Measurements from ENCODE around the gene TCL1A. TPM values are rescaled to one million over a fixed set of nuclear protein-coding genes. Genes with fewer than 3 reads are reported as not detected.

TCL1A gene
- total RNA-seq, 6 experiments from 2014 or later, result not detected

DNA sequence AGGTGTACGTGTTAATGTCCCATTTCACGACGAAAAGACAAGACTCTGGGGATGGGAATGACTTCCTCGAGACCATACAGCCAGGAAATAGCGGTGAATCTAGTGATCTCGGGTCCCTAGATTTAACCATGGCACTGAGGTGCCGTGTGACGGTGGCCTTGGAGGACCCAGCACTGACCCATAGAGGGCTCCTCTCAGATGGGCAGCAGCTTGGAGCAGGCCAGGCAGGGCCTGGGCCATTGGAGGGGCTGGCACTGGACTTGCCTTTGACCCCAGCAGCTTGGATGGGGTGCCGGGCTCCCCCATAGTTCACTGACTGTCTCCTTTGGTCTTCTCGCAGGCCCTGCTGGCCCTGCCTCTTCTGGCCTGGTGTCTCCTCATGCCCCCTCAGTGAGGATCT is 22.3 kb downstream of the TCL1A start:
- Mint-ChIP-seq H3K4me3 (no peak overlapping the region), H3K36me3 (ENCODE audit: low read depth) (no peaks in the 10 kb centered on the region), H3K27ac (no peak overlapping the region), H3K4me1 (ENCODE audit: low read depth) (no peaks in the 10 kb centered on the region), H3K9me3 (peaks cover 40% of the 10 kb centered on the region), H3K27me3 (ENCODE audit: insufficient read depth) (no peaks in the 10 kb centered on the region; the same call in 1 of the 2 replicates)
- DNase-seq, result no peak
- TF ChIP-seq, protein P1, sequence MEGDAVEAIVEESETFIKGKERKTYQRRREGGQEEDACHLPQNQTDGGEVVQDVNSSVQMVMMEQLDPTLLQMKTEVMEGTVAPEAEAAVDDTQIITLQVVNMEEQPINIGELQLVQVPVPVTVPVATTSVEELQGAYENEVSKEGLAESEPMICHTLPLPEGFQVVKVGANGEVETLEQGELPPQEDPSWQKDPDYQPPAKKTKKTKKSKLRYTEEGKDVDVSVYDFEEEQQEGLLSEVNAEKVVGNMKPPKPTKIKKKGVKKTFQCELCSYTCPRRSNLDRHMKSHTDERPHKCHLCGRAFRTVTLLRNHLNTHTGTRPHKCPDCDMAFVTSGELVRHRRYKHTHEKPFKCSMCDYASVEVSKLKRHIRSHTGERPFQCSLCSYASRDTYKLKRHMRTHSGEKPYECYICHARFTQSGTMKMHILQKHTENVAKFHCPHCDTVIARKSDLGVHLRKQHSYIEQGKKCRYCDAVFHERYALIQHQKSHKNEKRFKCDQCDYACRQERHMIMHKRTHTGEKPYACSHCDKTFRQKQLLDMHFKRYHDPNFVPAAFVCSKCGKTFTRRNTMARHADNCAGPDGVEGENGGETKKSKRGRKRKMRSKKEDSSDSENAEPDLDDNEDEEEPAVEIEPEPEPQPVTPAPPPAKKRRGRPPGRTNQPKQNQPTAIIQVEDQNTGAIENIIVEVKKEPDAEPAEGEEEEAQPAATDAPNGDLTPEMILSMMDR (IDR thresholded peaks at IDR 0.05), result no peak

DNA sequence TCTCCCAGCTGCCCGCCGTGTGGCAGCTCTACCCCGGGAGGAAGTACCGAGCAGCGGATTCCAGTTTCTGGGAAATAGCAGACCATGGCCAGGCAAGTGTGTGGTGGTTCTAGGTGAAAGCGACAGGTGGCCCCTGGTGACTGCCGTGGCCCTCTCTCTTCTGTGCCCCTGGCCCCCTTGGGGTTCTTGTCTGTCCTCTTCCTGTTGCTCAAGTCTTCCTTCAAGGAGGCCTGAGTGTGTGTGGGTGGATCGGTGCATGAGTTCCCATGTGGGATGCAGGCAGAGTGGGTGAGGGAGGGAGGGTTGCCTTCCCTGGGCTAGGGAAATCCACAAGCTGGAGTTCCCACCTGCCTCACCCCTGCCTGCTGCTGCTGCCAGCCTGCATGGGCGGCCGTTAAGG is 23.1 kb downstream of the TCL1A start:
- no peaks in the 10 kb centered on the region for H3K36me3 Mint-ChIP-seq (ENCODE audit: low read depth)
- TF ChIP-seq, protein P1 (IDR thresholded peaks at IDR 0.05), result no peak
- H3K27me3 Mint-ChIP-seq (ENCODE audit: insufficient read depth), result no peaks in the 10 kb centered on the region; the same call in 1 of the 2 replicates
- H3K9me3 Mint-ChIP-seq, result peaks cover 36% of the 10 kb centered on the region
- no peak for DNase-seq
- H3K27ac Mint-ChIP-seq, result no peak overlapping the region
- H3K4me3 Mint-ChIP-seq, result no peak overlapping the region
- no peaks in the 10 kb centered on the region for H3K4me1 Mint-ChIP-seq (ENCODE audit: low read depth)

DNA sequence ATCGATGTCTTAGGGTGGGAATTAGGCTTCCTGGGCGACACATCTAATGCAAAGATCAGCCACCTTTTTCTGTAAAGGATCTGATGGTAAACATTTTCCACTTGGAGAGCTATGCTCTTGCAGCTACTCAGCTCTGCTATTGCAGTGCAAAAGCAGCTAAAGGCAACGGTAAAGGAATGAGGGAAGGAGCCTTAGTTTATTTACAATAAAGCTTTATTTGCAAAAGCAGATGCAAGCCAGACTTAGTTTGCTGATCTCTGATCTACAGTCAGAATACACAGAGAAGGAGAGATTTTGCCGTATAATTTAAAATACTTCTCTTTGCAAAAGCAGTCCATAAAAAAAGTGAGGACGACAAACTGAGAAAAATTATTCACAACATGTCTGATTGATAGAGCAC is 24.5 kb downstream of the TCL1A start:
- no peak overlapping the region for H3K4me3 Mint-ChIP-seq
- no peaks in the 10 kb centered on the region for H3K36me3 Mint-ChIP-seq (ENCODE audit: low read depth)
- no peaks in the 10 kb centered on the region for H3K4me1 Mint-ChIP-seq (ENCODE audit: low read depth)
- H3K9me3 Mint-ChIP-seq, result peaks cover 42% of the 10 kb centered on the region
- TF ChIP-seq, protein P1 (IDR thresholded peaks at IDR 0.05), result no peak
- no peak for DNase-seq
- H3K27ac Mint-ChIP-seq, result no peak overlapping the region
- H3K27me3 Mint-ChIP-seq (ENCODE audit: insufficient read depth), result no peaks in the 10 kb centered on the region; the same call in 1 of the 2 replicates

- Mint-ChIP-seq H3K36me3 (ENCODE audit: low read depth) (no peaks in the 10 kb centered on the region), H3K27ac (no peak overlapping the region), H3K4me3 (no peak overlapping the region), H3K9me3 (peaks cover 31% of the 10 kb centered on the region), H3K27me3 (ENCODE audit: insufficient read depth) (no peaks in the 10 kb centered on the region; the same call in 1 of the 2 replicates), H3K4me1 (ENCODE audit: low read depth) (no peaks in the 10 kb centered on the region)
- DNase-seq, result no peak
- TF ChIP-seq, protein P1 (IDR thresholded peaks at IDR 0.05), result no peak
These were observed 27.0 kb downstream of the TCL1A start for GRCh38 chr14:95686935-95687334.

DNA sequence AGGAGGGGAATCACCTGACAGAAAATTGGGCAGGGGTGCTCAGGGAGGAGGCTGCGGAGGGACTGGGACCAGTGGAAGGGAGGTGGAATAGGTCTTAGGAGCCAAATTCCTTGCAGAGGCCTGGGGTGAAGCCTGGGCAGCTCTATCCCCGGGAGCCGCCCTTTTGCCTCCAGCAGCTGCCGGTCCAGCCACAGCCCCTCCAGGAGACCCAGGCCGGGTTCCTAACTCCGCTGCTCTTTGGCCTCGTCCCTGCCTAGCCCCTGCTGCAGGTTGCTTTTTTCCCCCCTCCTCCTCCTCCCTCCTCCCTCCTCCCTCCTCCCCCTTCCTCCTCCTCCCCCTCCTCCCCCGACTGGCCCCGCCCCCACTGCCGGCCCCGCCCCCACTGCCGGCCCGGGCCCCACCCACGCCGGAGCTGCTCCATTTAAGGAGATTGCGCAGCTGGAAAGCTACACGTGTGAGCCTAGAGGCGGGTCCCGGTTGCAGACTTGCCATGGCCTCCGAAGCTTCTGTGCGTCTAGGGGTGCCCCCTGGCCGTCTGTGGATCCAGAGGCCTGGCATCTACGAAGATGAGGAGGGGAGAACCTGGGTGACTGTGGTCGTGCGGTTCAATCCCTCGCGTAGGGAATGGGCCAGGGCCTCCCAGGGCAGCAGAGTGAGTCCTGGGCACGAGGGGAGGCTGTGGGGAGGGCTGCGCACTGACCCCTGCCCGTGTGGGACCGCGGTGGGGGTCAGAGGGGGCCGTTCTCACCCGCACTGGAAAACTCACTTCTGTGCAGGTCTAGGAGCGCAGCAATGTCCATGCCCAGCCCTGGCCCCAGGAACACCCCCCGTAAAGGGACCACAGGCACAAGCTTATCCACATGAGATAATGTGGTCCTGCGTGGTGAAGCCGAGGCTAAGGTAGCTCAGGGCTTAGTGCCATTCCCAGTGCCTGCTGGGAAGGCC is 27.7 kb downstream of the TCL1A start, which contains the start of gene TCL1B:
TSS of gene TCL1B (plus strand) at position 449 of the 945 bp plus-strand sequence. CDS start at position 491, 42 bp downstream.
- DNase-seq, result no peak
- TF ChIP-seq, protein P1 (IDR thresholded peaks at IDR 0.05), result no peak
- no peak within 1 kb of the TSS for H3K27ac Mint-ChIP-seq
- H3K4me1 Mint-ChIP-seq (ENCODE audit: low read depth), result no peaks in the 10 kb centered on the region
- peaks cover 26% of the 10 kb centered on the region for H3K9me3 Mint-ChIP-seq
- no peaks in the 10 kb centered on the region for H3K36me3 Mint-ChIP-seq (ENCODE audit: low read depth)
- H3K27me3 Mint-ChIP-seq (ENCODE audit: insufficient read depth), result no peaks in the 10 kb centered on the region
- H3K4me3 Mint-ChIP-seq, result no peak within 1 kb of the TSS

Data from HFFc6 (cell line).